GM19397 (cell line): Measurements from ENCODE around the gene ASTN2.
"Not testable (repeated sequence)": the region's sequence is repeated elsewhere in the genome, so short reads cannot be mapped to it uniquely, and the experiment has no call there.

ENCODE experiments used
- ATAC-seq: cut with Tn5 transposase; IDR thresholded peaks from one replicate; pipeline ENCODE4 v1.9.1; 2021; ENCODE audit warnings: mild to moderate bottlenecking, moderate library complexity; ENCODE audit not compliant: unreplicated experiment

The ASTN2 gene

DNA sequence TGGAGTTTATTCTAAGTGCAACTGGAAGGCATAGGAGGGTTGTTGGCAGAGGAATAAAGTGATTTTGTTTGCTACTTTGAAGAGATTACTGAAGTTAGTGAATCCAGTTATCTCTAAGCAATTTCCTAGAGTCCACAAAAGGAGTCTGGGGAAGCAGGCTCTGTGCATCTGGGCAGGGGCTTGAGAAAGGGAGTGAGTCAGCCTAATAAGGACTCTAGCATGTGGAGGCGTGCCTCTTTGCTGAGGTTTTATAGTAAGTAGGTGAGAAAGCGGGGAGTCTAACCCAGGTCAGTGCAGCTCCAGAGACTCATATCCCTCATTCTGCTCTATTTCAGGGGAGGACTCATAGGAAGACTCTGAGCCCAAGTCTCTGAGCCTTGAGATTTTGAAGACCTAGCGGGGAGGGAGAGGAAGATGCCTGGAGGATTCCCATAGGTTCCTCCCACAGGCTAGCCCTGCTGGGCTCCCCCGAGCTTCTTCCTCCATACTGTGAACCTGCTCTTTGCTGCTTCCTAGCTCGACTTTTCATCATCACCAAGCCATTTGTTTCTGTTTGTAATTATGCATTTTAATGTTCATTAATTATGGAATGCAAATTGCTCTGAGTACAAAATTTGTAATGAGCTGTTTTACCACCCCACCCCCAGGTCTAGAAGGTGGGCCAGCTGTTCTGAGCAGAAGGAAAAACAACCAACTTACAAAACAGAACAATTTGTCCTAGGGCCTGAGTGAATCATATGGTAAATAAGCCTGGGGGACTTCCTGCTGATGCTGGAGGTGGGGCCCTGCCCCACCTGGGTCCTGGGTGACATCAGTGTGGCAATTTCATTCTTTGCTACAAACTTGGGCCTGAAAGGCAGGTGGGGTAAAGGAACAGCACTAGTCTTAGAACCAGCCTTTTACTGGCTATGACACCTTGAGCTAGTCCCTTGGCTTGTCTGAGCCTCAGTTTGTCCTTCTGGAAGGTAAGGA, 577.6 kb downstream of the ASTN2 start:
- no peak for ATAC-seq

DNA sequence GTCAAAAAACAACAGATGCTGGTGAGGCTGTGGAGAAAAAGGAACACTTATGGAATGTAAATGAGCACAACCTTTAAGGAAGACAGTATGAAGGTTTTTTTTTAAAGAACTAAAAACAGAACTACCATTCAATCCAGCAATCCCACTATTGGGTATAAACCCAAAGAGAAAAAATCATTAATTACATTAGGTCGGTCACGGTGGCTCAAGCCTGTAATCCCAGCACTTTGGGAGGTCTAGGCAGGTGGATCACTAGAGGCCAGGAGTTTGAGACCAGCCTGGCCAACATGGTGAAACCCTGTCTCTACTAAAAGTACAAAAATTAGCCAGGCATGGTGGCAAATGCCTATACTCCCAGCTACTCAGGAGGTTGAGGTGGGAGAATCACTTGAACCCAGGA, 584.5 kb downstream of the ASTN2 start:
- ATAC-seq: not testable (repeated sequence)

DNA sequence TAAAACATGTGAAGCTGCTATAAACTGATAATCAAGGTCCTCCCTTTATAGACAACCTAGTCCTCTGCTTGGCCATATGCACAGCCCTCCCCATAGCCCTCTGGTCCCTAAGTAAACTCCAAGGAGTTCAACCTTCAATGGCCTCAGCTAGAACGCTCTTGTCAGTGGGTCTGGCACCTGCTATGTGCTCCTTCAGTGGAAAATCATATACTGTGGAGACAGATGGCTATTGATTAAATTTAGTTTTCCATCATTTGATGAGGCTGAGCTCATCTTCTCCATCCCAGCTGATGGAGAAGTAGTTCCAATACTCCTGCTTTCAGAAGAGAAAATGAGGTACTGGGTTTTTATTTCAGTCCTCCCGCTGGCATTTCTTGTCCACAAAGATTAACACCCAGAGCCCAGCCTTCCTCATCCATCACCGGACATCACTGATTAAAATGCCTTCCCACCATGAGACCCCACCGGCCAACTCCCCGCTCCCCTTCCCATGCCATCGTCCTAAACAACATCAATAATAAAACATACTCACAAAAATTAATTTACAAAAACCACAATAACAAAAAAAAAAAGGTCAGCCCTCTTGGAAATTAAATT, 593.1 kb downstream of the ASTN2 start:
- ATAC-seq: no peak

DNA sequence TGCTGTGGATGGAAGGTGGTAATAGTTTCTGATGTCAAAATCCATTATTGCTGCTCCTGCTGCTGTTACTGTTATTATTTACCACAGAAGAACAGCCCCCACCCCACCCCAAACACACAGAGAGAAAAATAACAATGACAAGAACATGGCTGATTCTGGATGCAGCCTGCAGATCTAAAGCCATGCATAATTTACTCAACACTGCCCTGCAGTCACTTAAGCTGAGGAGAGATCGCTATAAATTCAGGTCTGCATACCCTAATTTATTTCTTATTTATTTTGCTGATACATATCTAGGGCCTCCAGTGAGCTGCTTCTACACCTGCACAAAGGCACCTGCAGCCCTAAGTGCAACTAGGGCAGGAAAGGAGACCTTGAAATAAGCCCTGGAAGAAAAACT, 595.7 kb downstream of the ASTN2 start:
- ATAC-seq: no peak

DNA sequence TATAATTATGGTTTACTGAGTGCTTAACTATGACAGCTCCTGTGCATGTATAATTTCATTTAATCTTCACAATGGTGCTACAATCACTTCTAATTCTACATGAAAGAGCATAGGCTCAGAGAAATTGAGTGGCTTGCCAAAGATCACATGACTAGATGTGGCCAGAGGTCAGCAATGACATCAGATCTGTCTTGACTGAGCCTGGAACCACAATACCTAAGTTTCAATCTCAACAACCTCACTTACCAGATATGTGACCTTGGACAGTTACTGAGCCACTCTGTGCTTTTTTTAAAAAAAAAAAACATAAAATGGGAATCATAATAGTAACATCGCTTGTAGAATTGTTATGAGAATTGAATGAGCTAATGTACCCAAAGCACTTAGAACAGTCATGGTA, 597.1 kb downstream of the ASTN2 start:
- no peak for ATAC-seq

DNA sequence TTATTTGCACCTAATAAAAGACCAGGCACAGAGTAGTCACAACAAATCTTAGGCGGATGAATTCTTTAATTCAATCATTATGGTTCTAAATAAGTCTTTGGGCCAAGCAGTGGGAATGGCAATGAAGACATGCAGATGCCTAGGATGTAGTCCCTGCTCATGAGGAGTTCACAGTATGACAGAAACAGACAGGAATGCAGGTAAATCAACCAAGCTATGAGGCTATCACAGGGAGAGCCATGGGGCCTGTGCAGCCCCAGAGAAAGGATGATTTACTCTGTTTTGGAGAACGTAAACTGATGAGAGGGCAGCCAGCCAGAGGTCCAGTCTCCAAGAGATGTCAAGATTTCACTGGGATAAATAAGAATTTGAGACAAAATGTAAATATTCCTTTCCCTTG, 598.4 kb downstream of the ASTN2 start:
- ATAC-seq: no peak

DNA sequence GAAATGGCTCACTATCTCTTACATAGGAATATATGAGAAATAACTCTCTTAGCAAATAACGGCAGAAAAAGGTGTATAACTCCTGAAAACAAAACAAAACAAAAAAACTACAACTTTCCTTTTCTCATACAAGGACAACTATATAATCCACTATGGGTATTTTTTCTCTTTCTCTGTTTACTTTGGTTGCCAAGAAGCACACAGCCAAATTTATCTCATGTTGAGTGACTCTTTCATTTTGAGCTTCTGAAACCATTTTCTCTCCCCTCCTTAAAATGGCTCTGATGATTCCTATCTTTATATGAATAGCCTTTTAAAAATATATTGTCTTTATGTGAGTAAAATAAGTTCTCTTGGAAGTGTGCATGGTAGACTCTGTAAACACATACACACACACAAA, 599.0 kb downstream of the ASTN2 start:
- no peak for ATAC-seq

DNA sequence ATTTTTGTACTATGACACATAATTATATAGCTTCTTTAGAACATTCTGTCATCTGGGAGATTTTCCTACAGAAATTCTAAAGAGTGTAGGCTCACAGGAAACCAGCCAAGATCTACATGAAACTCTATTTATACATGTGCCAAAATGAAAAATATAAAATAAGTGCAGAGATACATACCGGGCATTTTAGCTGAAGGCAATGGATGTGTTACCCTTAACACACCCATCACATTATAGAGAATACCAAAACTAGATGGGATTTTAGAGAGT, 601.9 kb downstream of the ASTN2 start:
- ATAC-seq: no peak

DNA sequence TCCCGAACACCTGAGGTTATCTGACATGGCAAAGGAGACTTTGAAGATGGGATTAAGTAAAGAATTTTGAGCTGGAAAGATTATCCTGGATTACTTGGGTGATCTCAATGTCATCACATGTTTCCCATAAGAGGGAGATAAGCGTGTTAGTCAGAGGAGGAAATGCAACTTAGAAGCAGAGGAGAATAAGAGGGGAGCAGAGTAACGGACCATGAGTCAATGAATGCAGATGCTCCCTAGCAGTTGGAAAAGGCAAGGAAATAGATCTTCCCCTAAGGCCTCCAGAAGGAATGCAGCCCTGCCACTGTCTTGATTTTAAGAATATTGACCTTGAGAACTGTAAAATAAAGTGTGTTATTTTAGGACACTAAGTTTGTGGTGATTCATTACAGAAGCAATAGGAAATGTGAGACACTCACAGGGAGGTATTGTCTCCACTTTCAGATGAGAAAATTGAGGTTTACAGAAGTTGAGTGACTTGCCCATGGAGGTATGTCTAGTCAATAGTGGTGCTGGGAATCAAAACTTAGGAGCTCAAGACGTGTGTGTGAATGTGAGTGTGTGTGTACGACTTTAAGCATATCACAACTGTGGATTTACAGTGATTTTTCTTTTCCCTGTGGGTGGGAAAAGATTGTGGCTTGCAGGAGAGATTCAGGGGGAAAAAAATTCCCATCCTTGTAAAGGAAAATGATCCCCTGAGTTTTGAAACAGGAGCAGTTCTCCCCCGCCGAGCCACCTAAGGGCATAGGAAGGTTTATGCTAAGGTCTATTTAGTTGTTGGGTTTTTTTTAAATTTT, 602.4 kb downstream of the ASTN2 start:
- ATAC-seq: no peak

DNA sequence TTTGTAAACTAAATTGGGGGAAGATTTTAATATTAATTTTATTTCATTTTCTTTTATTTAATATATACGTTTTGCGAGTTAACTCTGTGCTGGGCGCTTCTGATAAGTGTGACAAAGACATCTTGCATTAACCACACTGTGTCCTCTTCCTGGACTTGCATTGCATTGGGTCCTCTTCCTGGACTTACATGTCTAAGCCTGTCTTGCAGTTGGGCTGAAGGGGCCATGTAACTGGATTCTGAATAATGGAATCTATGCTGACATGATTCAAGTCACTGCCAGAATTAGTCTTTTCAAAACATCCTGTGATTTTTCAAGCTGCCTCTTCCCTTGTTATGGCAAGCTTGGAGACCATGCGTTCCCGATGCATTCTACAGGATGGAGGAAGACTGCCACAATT, 605.2 kb downstream of the ASTN2 start:
- ATAC-seq: no peak

DNA sequence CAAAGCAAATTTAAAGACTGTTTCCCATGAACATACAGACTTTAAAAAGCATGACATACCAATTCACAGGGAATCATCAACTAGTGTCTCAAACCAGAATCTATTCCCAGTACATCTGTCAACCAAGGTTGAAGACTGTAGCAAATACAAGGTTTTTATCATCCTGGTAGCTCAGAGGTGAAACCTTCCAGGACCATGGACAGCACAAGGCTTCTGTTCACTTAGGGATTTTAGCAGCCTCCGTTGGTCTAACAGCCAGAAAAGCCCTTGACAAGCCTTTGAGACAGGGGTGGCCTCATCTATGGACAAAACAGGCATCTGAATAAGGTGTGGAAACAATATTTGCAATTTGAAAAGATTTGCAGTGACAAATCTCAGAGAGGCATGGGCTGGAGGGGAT, 608.8 kb downstream of the ASTN2 start:
- no peak for ATAC-seq

DNA sequence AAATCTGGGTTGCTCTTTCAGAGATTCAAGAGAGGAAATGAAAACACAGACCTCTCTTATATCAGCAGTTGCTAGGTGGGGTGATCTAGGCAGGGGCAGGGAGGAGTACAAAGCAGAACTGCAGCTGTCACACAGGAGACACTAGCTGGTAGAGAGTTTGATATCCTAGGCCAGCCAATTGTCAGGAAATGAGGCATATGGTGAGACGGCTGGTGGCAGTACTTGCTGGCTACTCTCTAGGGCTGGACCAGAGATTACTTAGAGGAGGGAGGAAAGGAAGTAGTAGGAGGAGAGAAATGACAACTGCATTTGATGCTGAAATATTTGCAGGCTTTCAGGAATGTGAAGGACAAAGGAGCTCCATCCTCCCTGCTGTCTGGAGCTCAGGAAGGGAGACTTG, 614.0 kb downstream of the ASTN2 start:
- ATAC-seq: no peak

DNA sequence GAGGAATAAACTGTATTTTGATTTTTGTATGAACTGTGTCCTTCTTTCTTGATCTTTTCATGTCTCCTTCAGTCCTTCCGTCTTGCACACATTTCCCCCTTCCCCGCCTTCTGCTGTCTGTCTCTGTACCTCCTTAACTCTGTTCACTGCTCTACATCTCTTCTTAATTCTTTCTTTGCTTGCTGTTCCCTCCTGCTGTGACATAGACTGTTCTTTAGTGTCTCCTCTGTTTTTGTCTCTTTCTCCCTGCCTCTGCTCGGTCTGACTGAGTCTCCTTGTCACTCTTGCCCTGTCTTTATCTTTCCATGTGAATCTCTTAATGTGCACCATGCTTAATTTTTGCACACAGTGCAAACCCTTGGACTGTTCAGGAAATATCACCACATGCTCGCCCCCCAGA, 614.8 kb downstream of the ASTN2 start:
- ATAC-seq: no peak

DNA sequence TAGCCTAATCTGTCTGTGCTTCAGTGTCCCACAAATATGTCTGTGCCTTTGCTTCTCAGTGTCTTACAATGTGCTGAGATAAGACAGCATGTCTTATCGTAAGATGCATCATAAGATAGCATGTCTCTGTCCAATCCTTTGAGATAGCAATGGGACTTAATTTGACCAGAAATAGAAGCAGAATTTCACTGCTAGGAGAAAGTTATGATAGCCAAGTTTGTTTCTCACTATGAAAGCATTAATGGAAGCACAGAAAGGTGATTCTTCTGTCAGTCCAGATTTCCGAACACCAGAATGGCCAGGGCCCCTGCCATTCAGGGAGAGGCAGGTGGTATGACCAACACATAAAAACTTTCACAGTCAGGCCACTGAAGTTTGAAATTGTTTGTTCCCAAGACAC, 616.3 kb downstream of the ASTN2 start:
- ATAC-seq: no peak

DNA sequence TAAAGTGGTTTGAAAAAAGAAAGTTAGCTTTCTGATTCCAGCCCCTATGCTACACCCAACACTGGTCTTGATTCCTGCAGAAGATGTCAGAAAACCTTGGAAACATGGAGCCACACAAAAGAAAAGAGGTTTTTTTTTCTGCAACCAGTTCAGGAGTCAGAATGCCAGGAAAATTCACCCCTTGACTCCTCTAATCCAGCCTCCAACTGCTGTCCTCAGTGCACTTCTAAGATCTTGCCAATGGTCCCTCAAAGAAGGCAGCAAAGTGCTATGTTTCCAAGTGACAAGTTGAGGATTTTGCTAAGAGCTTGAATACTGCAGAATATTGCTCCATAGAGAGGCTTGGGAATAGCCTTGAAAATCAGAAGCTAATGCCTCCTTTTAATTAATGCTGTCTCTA, 617.6 kb downstream of the ASTN2 start:
- no peak for ATAC-seq

DNA sequence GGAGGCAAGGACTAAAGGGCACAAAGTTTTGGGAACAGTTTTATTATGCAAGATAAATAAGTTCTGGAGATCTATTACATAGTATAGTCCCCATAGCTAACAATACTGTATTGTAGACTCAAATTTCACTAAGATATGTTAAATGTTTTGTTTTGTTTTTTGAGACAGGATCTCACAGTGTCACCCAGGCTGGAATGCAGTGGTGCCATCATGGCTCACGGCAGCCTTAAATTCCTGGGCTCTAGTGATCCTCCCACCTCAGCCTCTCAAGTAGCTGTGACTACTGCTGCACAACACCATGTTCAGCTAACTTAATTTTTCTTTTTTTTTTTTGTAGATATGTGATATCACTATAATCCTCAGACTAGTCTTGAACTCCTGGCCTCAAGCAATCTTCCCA, 618.2 kb downstream of the ASTN2 start:
- ATAC-seq: no peak

DNA sequence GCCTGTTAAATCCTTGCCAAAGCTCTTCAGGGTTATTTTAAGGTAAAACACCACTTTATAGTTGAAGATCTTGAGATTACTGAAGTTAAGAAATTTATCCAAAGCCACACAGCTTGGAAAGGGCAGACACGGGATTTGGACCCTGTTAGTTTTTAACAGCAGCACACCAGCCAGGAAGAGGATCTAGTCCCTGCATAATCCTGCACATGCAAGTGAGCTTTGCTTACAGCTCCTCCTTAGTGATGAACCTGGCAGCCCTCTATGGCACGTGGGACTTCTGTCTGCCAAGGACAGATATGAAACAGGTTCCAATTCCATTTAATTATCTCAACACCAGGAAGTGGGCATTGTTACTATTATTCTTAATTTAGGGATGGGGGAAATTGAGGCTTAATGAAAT, 619.0 kb downstream of the ASTN2 start:
- no peak for ATAC-seq

DNA sequence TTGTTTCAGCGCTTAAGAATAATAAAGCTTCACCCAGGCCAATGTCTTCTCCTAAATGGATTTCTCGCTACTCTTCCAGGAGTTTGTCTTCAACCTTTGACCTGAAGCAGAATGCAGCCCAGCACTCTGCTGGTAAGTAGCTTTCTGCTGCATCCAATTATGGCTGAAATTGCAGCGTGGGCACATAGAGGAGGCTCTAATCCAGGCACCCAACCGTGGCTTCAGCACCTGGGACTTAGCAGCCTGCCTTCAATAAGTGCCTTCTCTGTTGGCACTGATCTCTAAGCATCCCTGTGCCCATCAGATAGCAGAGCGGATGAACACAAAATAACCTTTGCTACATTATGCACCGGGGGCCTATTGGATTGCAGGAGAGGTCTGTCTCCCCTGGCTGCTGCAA, 622.6 kb downstream of the ASTN2 start:
- ATAC-seq: no peak

DNA sequence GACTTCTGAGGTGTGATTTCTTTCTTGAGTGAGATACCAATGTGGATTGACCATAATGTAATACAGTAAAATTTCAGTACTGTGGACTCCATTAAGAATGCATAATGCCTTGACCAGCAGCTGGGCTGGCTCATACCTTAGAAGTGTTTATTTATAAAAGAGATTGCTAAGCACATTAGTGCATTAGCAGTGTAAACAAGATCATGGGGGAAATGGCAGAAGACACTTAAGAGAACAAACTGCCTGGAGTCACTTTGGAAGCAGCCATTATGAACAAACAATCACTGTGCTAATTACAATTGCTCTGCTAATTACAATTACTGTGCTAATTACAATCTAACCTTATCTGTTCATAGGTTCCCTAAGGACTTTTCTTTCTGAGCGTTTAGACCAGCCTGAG, 623.5 kb downstream of the ASTN2 start:
- no peak for ATAC-seq

DNA sequence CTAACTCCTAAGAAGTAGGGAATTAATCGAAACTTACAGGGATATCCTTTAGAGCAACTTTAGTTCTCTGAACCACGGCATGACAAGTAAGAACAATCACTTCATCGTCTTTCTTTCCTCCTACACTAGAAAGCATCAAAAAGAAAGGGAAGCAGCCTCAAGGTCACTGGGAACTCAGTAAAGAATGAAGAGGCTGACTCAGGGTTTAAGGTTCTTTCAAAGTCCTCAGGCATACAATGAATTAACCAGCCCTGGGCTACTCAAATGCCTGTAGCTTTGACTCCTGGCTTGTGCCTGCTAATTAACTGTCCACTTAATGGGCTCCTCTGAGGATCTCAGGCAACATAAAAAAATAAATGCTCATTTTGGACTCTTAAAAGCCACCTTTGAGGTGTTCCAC, 625.8 kb downstream of the ASTN2 start:
- ATAC-seq: no peak

DNA sequence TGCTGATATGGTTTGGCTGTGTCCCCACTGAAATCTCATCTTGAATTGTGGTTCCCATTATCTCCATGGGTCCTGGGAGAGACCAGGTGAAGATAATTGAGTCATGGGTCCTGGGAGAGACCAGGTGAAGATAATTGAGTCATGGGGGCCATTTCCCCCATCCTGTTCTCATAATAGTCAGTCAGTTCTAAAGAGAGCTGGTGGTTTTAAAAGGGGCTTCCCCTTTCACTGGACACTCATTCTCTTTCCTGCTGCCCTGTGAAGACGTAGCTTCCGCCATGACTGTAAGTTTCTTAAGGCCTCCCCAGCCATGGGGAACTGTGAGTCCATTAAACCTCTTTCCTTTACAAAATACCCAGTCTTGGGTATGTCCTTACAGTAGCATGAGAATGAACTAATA, 628.1 kb downstream of the ASTN2 start:
- ATAC-seq: no peak

DNA sequence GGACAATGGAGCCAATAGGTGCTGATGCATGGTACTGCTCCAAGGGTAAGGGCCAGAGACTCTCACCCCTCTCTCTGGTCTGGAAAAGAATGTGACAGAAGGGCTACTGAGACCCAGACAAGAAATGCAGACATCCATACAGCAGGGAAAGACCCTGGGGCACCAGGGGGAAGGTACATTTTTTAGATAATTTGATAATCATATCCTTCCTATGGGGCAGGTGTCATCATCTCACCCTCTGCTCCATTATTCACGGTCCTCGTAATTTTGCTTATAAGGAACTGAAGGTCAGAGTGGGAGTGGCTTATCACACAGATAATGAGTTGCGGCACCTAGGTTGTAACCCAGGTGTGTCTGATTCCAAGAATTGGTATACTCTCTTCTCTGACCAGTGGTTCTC, 637.7 kb downstream of the ASTN2 start:
- ATAC-seq: no peak
